Right atrium auricular region (tissue), 2 donors: ENCODE results near the gene ECHS1. TPM values are rescaled to one million over a fixed set of nuclear protein-coding genes. Genes with fewer than 3 reads are reported as not detected.

ENCODE experiments used
- DNase-seq: peaks from one replicate; pipeline ENCODE4 v3.0.0-alpha.2; 2019; ENCODE audit warnings: low spot score
- H3K27ac ChIP-seq, 2 donors: fragments of 200-600 bp; sonication (generic); 1 replicate in 1 of 2; 2 replicates in 1 of 2; pipeline ENCODE4 v1.5.1; 2016 to 2019
- H3K27me3 ChIP-seq, 2 donors: fragments of 200-600 bp; sonication (generic); one replicate each; pipeline versions ENCODE4 v1.5.1 to v1.6.0; 2017 to 2019
- H3K36me3 ChIP-seq: fragments of 200-600 bp; sonication (generic); one replicate; pipeline ENCODE4 v1.5.1; 2016
- H3K4me1 ChIP-seq, 2 donors: fragments of 200-600 bp; sonication (generic); one replicate each; pipeline versions ENCODE4 v1.5.1 to v1.6.0; 2017 to 2019
- H3K4me3 ChIP-seq, 2 donors: fragments of 200-600 bp; sonication (generic); 1 replicate in 1 of 2; 2 replicates in 1 of 2; pipeline ENCODE4 v1.5.1; 2017 to 2019; ENCODE audit warnings: mild to moderate bottlenecking in 1 of 2, moderate library complexity in 1 of 2
- H3K9me3 ChIP-seq, 2 donors: fragments of 200-600 bp; sonication (generic); one replicate each; pipeline ENCODE4 v1.5.1; 2019
- total RNA-seq, 2 donors: library from RNA; depleted of rRNA; stranded (reverse); fragments of >200 nt; gene quantifications; one replicate each; pipeline ENCODE4 v1.1.0, GENCODE V29; 2016
- TF ChIP-seq, protein P1 (sequence below), 2 donors: fragments of 200-600 bp; sonication (generic); IDR thresholded peaks; one replicate each; pipeline ENCODE4 v1.5.1; 2019; ENCODE audit warnings: antibody characterized with exemption in 2 of 2

The ECHS1 gene
- total RNA-seq, 2 donors from 2014 or later: 89.8 to 146 TPM

DNA sequence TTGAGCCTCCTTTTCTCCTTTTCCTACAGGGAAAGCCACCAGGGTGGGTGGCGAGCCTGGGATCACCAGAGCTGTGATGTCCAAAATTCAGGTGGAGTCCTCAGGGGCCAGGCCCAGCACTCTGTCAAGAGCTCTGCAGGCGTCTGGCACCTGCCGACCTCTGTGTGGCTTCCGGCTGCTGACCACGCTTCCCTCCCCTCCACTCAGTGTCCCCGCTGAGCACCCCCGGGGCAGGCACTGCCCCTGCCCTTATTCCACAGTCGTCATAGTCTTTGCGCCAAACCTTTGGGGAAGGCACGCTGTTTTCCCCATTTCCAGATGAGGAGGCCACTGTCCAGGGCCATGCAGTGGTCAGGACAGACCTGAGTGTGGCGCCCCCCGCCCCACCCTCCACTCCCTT is 28.3 kb upstream of the ECHS1 start:
- Histone ChIP-seq H3K27me3 (no peaks in the 10 kb centered on the region), H3K27ac (no peak overlapping the region), H3K4me1 (no peaks in the 10 kb centered on the region), H3K9me3 (no peaks in the 10 kb centered on the region), H3K36me3 (peaks cover 67% of the 10 kb centered on the region), H3K4me3 (no peak overlapping the region)
- TF ChIP-seq, protein P1, sequence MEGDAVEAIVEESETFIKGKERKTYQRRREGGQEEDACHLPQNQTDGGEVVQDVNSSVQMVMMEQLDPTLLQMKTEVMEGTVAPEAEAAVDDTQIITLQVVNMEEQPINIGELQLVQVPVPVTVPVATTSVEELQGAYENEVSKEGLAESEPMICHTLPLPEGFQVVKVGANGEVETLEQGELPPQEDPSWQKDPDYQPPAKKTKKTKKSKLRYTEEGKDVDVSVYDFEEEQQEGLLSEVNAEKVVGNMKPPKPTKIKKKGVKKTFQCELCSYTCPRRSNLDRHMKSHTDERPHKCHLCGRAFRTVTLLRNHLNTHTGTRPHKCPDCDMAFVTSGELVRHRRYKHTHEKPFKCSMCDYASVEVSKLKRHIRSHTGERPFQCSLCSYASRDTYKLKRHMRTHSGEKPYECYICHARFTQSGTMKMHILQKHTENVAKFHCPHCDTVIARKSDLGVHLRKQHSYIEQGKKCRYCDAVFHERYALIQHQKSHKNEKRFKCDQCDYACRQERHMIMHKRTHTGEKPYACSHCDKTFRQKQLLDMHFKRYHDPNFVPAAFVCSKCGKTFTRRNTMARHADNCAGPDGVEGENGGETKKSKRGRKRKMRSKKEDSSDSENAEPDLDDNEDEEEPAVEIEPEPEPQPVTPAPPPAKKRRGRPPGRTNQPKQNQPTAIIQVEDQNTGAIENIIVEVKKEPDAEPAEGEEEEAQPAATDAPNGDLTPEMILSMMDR (IDR thresholded peaks at IDR 0.05): no peak
- DNase-seq: no peak

DNA sequence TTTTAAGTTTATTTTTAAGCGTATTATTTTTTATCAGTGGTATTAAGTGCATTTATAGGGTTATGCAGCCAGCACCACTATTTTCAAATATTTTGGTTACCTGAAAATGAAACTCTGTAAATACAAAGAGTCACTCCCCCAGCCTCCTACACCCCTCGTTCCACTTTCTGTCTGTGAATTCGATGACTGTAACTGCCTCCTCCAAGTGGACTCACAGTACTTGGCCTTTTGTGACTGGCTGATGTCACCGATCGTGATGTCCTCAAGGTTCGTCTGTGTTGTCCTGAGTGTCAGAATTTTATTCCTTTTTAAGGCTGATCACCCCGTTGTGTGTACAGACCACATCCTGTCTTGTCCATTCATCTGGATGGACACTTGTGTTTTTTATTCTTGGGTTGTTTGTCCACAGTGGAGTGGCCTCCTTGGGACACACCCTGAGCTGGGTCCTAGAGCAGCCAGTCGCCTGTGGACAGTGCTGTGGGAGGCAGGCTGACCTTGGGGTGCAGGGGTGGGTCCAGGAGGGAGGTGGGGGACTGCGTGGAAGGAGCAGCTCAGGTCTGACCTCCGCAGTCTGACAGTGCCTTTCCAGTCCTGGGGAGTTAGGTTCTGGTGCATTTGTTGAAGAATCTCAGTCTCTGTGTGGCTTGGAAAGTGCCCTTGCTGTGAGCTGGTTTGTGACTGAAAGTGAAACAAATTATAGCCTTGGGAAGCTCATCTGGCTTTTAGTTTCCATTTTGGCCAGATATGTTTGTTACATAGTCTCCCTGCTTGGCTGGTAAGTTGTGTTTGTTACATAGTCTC is 27.7 kb upstream of the ECHS1 start:
- peaks cover 68% of the 10 kb centered on the region for H3K36me3 ChIP-seq
- no peak overlapping the region for H3K27ac ChIP-seq
- TF ChIP-seq, protein P1 (IDR thresholded peaks at IDR 0.05): no peak
- H3K9me3 ChIP-seq: no peaks in the 10 kb centered on the region
- H3K27me3 ChIP-seq: no peaks in the 10 kb centered on the region
- H3K4me3 ChIP-seq: no peak overlapping the region
- peaks cover 0 to 5% of the 10 kb centered on the region in 2 donors for H3K4me1 ChIP-seq
- no peak for DNase-seq

DNA sequence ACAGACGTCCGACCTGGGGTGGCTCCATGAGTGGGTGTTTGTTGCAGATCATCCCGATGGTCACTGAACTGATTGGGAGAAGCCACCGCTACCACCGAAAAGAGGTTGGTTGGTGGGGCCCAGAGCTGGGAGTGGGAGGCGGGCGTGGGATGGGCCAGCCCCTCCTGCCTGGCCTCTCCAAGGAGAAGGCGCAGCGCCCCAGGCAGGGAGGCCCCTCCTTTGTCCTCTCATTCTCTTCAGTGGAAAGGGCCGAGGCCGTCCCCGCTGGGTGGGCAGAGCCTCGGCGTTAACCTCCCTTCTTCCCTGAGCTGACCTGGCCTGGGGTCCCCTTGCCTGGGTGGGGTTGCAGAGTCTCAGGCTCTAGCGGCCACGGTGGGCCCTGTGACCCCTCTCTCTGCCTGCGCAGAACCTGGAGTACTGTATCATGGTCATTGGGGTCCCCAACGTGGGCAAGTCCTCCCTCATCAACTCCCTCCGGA is 26.0 kb upstream of the ECHS1 start:
- TF ChIP-seq, protein P1 (IDR thresholded peaks at IDR 0.05): no peak
- H3K36me3 ChIP-seq: peaks cover 70% of the 10 kb centered on the region
- H3K27me3 ChIP-seq: no peaks in the 10 kb centered on the region
- peaks cover 0 to 15% of the 10 kb centered on the region in 2 donors for H3K4me1 ChIP-seq
- DNase-seq: no peak
- no peak overlapping the region for H3K27ac ChIP-seq
- no peaks in the 10 kb centered on the region for H3K9me3 ChIP-seq
- no peak overlapping the region for H3K4me3 ChIP-seq

DNA sequence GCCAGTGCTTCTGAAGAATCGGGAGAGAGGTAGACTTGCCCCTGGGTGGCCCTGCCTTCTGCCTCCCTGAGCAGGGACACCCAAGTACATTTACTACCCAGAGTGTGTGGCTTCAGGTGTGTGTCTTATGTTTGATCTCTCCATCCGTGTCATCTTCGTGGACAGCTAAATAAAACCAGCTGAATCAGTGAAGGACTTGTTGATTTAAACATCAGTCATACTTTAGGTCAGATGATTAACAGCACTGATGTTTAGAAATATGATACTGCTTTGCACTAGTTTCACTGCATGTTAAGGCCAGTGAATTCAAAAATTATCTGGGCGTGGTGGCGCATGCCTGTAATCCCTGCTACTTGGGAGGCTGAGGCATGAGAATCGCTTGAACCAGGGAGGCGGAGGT is 24.8 kb upstream of the ECHS1 start:
- Histone ChIP-seq H3K27me3 (no peaks in the 10 kb centered on the region), H3K4me3 (no peak overlapping the region), H3K36me3 (peaks cover 63% of the 10 kb centered on the region), H3K9me3 (no peaks in the 10 kb centered on the region), H3K27ac (no peak overlapping the region), H3K4me1 (peaks cover 0 to 20% of the 10 kb centered on the region in 2 donors)
- no peak for DNase-seq
- TF ChIP-seq, protein P1 (IDR thresholded peaks at IDR 0.05): no peak

DNA sequence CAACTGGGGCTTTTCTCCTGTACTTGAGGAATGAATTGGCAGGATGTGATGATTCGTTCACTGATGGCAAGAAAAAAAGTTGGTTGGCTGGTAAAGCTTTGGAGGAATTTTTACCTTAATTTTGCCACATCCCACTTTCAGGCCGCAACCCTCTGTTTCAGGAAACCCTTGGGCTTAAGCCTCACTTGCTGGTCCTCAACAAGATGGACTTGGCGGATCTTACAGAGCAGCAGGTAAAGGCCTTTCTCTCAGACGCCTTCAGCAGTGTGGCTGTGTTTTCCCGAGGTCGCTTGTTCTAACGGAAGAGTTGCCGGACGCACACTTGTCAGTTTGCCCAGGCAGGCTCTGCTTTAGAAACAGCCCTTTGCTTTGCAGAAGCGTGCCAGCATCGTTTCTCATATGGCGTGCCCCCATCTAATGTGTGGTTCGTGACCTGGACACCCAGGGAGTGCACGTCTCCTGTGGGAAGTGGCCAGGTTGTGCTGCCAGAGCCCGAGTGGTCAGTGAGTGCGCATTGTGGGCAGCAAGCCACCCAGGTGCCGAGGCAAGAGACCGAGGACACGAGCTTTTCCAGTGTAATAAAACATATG is 23.0 kb upstream of the ECHS1 start:
- no peak overlapping the region for H3K4me3 ChIP-seq
- no peak for DNase-seq
- H3K4me1 ChIP-seq: peaks cover 0 to 20% of the 10 kb centered on the region in 2 donors
- no peak overlapping the region for H3K27ac ChIP-seq
- peaks cover 45% of the 10 kb centered on the region for H3K36me3 ChIP-seq
- no peaks in the 10 kb centered on the region for H3K27me3 ChIP-seq
- TF ChIP-seq, protein P1 (IDR thresholded peaks at IDR 0.05): no peak
- no peaks in the 10 kb centered on the region for H3K9me3 ChIP-seq
